ENCODE measurements around the gene ABHD8.

GRCh38 chr19:17248011-17248776 is 55.0 kb downstream of the ABHD8 start:
- TF ChIP-seq EZH2 (IDR thresholded peaks at IDR 0.05; ENCODE audit: insufficient read depth, poor library complexity, severe bottlenecking) (no peak), EZH2phosphoT487 (IDR thresholded peaks at IDR 0.05; ENCODE audit: insufficient read depth, low read depth) (no peak)

All from GM23248 (cell line).